Thyroid gland (tissue), 4 donors: ENCODE data around the gene APBB2. TPM values are rescaled to one million over a fixed set of nuclear protein-coding genes. Genes with fewer than 3 reads are reported as not detected.
A peak's percentile ranks its signal among the peaks of the same experiment; 100 is the strongest.

ENCODE experiments used
- DNase-seq, 2 donors: peaks; one replicate each; pipeline ENCODE4 v3.0.0-alpha.2; 2019
- H3K27ac ChIP-seq, 3 donors: fragments of 200-600 bp; sonication (generic); 1 replicate in 2 of 3; 2 replicates in 1 of 3; pipeline ENCODE4 v1.5.1; 2016 to 2019; ENCODE audit warnings: mild to moderate bottlenecking in 1 of 3, moderate library complexity in 1 of 3
- H3K27me3 ChIP-seq: fragments of 200-600 bp; sonication (generic); one replicate; pipeline ENCODE4 v1.5.1; 2019
- H3K36me3 ChIP-seq, 2 donors: fragments of 200-600 bp; sonication (generic); one replicate each; pipeline ENCODE4 v1.5.1; 2016 to 2019
- H3K4me1 ChIP-seq, 2 donors: fragments of 200-600 bp; sonication (generic); one replicate each; pipeline ENCODE4 v1.5.1; 2017 to 2019
- H3K4me3 ChIP-seq, 3 donors: fragments of 200-600 bp; sonication (generic); replicated peaks in 1 of 3; 1 replicate in 2 of 3; 2 replicates in 1 of 3; pipeline ENCODE4 v1.5.1; 2016; ENCODE audit warnings: mild to moderate bottlenecking in 1 of 3
- H3K9me3 ChIP-seq: fragments of 200-600 bp; sonication (generic); one replicate; pipeline ENCODE4 v1.5.1; 2017
- POLR2A ChIP-seq, 2 donors: fragments of 450-650 bp; IDR thresholded peaks; one replicate each; pipeline ENCODE4 v1.6.1; 2017; ENCODE audit warnings: antibody characterized with exemption in 2 of 2, mild to moderate bottlenecking in 2 of 2, moderate library complexity in 1 of 2
- WGBS, 2 donors: methylation state at CpG; one replicate each; pipeline ENCODE4 v1.1.5; 2017; 5-methylcytosine and 5-hydroxymethylcytosine counted together
- intact Hi-C: fragments of 100-400 bp; cut with DNase I; formaldehyde crosslinking; loops from one replicate; pipeline ENCODE4 v1.15.1; 2023
- total RNA-seq, 4 donors: library from RNA; depleted of rRNA; stranded (reverse); fragments of >200 nt; gene quantifications; one replicate each; pipeline ENCODE4 v1.2.3, GENCODE V29; 2016
- TF ChIP-seq, protein P1 (sequence below), 6 experiments: fragments of 200-600 bp in 3 of 6; fragments of 450-650 bp in 3 of 6; sonication (generic) in 3 of 6; IDR thresholded peaks; one replicate each; pipeline ENCODE4 v1.5.1; 2016 to 2019; ENCODE audit warnings: antibody characterized with exemption in 6 of 6, mild to moderate bottlenecking in 2 of 6, inconsistent platforms in 1 of 6, moderate library complexity in 1 of 6

APBB2 gene
- total RNA-seq, 4 donors from 2014 or later = 174 to 253 (median 199) TPM

DNA sequence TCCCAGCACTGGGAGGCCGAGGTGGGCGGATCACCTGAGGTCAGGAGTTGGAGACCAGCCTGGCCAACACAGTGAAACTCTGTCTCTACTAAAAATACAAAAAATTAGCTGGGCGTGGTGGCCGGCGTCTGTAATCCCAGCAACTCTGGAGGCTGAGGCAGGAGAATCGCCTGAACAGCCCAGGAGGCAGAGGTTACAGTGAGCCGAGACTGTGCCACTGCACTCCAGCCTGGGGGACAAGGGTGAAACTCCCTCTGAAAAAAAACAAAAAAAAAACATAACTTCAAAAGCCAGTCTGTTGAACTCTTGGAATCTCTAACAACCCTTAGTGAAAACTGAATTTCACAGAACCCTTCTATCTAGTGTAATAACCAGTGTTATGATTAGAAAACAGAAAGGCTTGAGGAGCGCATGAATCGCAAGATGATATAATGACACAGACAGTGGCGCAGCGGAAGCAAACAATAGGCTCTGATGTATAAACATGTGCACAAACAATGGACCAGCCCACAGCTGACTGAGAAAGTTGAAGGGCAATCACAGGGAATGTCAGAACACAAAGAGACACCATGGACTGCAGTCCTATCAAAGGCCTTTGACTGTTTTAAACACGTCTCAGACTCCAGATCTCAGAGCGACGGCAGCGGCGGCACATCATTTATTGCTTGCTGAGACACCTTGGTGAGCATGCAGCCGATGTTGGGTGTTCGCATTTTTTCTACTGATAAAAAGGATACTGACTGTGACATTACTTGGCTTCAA, 383.0 kb downstream of the APBB2 start:
- H3K4me3 ChIP-seq = no peak overlapping the region
- H3K4me1 ChIP-seq = peaks cover 8 to 12% of the 10 kb centered on the region in 2 donors
- 94% methylated on average over 18 of the region's 18 CpGs for WGBS, 2 donors
- H3K36me3 ChIP-seq = peaks cover 14 to 19% of the 10 kb centered on the region in 2 donors
- TF ChIP-seq, protein P1, sequence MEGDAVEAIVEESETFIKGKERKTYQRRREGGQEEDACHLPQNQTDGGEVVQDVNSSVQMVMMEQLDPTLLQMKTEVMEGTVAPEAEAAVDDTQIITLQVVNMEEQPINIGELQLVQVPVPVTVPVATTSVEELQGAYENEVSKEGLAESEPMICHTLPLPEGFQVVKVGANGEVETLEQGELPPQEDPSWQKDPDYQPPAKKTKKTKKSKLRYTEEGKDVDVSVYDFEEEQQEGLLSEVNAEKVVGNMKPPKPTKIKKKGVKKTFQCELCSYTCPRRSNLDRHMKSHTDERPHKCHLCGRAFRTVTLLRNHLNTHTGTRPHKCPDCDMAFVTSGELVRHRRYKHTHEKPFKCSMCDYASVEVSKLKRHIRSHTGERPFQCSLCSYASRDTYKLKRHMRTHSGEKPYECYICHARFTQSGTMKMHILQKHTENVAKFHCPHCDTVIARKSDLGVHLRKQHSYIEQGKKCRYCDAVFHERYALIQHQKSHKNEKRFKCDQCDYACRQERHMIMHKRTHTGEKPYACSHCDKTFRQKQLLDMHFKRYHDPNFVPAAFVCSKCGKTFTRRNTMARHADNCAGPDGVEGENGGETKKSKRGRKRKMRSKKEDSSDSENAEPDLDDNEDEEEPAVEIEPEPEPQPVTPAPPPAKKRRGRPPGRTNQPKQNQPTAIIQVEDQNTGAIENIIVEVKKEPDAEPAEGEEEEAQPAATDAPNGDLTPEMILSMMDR (IDR thresholded peaks at IDR 0.05) = no peak
- TF ChIP-seq POLR2A (IDR thresholded peaks at IDR 0.05) = no peak
- H3K27ac ChIP-seq = no peak overlapping the region
- H3K27me3 ChIP-seq = no peaks in the 10 kb centered on the region
- no peak for DNase-seq
- intact Hi-C loops = no loop called here
- no peaks in the 10 kb centered on the region for H3K9me3 ChIP-seq

DNA sequence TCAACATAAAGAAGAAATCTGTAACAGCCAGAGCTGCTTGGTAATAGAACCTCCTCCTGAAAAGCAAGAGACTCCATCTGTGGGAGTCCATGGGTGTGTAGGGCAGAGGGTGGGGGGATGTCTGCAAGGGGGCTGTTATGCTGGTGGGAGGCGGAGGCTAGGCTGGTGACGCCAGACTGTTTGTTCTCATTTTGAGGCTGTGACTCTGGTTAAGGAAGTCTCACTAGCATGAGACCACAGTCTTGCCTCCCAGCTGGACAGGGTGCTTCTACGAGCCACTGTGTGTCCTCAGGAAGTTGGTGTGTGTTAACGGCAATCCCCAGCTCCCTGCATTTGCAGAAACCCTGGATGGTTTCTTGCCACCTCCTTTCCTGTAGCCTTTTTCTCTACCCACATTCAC, 384.8 kb downstream of the APBB2 start:
- WGBS, 2 donors = 85 to 92% methylated on average over 3 to 4 of the region's 4 CpGs
- H3K27ac ChIP-seq = no peak overlapping the region
- TF ChIP-seq, protein P1 (IDR thresholded peaks at IDR 0.05) = no peak
- no peak for TF ChIP-seq POLR2A (IDR thresholded peaks at IDR 0.05)
- DNase-seq = no peak
- no peaks in the 10 kb centered on the region for H3K9me3 ChIP-seq
- H3K27me3 ChIP-seq = no peaks in the 10 kb centered on the region
- intact Hi-C loops = no loop called here
- peaks cover 10 to 12% of the 10 kb centered on the region in 2 donors for H3K4me1 ChIP-seq
- H3K36me3 ChIP-seq = peaks cover 23 to 25% of the 10 kb centered on the region in 2 donors
- H3K4me3 ChIP-seq = no peak overlapping the region

DNA sequence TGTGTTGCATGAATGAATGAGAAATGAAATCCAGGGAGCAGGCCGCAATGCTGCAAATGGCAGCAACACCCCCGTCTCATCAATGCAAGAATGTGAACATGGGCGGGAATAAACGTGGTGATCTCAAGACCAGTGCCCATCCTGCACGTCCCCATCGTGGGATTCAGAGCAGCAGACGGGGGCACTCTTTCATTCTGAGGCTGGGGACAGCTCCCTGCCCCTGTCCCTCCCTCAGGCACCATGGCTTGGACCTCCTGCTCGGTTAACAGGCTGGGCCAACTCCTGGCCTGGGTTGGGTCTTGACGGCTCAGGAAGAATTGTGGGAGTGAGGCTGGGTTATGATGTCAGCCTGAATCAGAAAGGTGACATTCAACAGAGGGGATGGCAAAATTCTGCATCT, 385.7 kb downstream of the APBB2 start:
- no peak for DNase-seq
- Histone ChIP-seq H3K27me3 (no peaks in the 10 kb centered on the region), H3K4me1 (peaks cover 16 to 21% of the 10 kb centered on the region in 2 donors), H3K4me3 (no peak overlapping the region), H3K9me3 (no peaks in the 10 kb centered on the region), H3K36me3 (peaks cover 16 to 27% of the 10 kb centered on the region in 2 donors), H3K27ac (no peak overlapping the region)
- TF ChIP-seq, protein P1 (IDR thresholded peaks at IDR 0.05) = no peak
- no peak for TF ChIP-seq POLR2A (IDR thresholded peaks at IDR 0.05)
- intact Hi-C loops = no loop called here
- 90 to 97% methylated on average over 9 of the region's 9 CpGs for WGBS, 2 donors

DNA sequence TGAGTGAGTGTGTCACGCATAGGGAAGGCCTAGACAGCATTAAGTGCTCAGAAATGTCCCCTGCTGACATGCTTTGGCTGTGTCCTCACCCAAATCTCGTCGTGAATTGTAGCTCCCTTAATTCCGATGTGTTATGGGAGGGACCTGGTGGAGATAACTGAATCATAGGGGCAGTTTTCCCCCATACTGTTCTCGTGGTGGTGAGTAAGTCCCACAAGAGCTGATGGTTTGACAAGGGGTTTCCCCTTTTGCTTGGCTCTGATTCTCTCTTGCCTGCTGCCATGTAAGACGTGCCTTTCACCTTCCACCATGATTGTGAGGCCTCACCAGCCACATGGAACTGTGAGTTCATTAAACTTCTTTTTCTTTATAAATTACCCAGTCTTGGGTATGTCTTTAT, 386.6 kb downstream of the APBB2 start:
- intact Hi-C loops = no loop called here
- H3K4me3 ChIP-seq = no peak overlapping the region
- no peaks in the 10 kb centered on the region for H3K9me3 ChIP-seq
- peak overlapping the region in 2 of 3 donors; percentile 10 to 66 for H3K27ac ChIP-seq
- H3K27me3 ChIP-seq = no peaks in the 10 kb centered on the region
- no peak for TF ChIP-seq POLR2A (IDR thresholded peaks at IDR 0.05)
- TF ChIP-seq, protein P1 (IDR thresholded peaks at IDR 0.05) = no peak
- peaks cover 23 to 35% of the 10 kb centered on the region in 2 donors for H3K36me3 ChIP-seq
- peaks cover 16 to 21% of the 10 kb centered on the region in 2 donors for H3K4me1 ChIP-seq
- 89 to 90% methylated on average over 6 of the region's 6 CpGs for WGBS, 2 donors
- DNase-seq = no peak

DNA sequence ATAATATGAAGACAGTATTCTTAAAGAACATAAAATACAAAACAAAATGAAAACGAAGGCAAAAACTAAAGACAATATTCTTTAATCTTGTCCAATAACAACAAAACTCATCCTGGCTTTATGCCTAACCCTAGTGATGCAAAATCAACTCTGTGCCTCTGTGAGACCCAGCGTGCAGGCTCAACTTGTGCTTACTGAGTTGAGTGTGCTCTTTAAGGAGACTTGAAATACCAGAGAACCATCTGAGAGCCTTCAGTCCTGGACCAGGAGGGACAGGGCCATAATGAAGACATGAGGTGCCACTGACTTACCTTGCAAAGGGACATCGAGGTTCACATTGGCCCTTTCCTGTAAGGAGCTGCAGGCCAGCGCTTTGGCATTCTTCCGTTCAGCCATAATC, 387.5 kb downstream of the APBB2 start:
- Histone ChIP-seq H3K36me3 (peaks cover 31 to 44% of the 10 kb centered on the region in 2 donors), H3K27me3 (no peaks in the 10 kb centered on the region), H3K27ac (peak overlapping the region in 1 of 3 donors; percentile 10), H3K4me1 (peaks cover 16 to 21% of the 10 kb centered on the region in 2 donors), H3K4me3 (no peak overlapping the region), H3K9me3 (no peaks in the 10 kb centered on the region)
- 50 to 73% methylated on average over 5 of the region's 5 CpGs for WGBS, 2 donors
- intact Hi-C loops = no loop called here
- TF ChIP-seq, protein P1 (IDR thresholded peaks at IDR 0.05) = no peak
- no peak for TF ChIP-seq POLR2A (IDR thresholded peaks at IDR 0.05)
- DNase-seq = peak; percentile 57 to 59
